Endodermal cell (in vitro differentiated cells): ENCODE results near the gene PPP1R12B. TPM values are rescaled to one million over a fixed set of nuclear protein-coding genes. Genes with fewer than 3 reads are reported as not detected.
"Not testable (repeated sequence)": the region's sequence is repeated elsewhere in the genome, so short reads cannot be mapped to it uniquely, and the experiment has no call there.

Experiments
- DNase-seq: peaks from one replicate; pipeline ENCODE4 v3.0.0-alpha.2; 2017
- H3K27ac ChIP-seq: 2 replicates; pipeline ENCODE4 v1.5.1; 2013; ENCODE audit warnings: mild to moderate bottlenecking, low read depth, low read length, moderate library complexity
- H3K27me3 ChIP-seq: 2 replicates; pipeline ENCODE4 v1.6.1; 2013; ENCODE audit warnings: mild to moderate bottlenecking, low read length, moderate library complexity; ENCODE audit not compliant: insufficient read depth, control insufficient read depth, poor library complexity, severe bottlenecking
- H3K36me3 ChIP-seq: 2 replicates; pipeline ENCODE4 v1.7.0; 2013; ENCODE audit warnings: mild to moderate bottlenecking, low read length, moderate library complexity; ENCODE audit not compliant: control insufficient read depth, insufficient read depth
- H3K4me1 ChIP-seq: one replicate; pipeline ENCODE4 v1.7.0; 2013; ENCODE audit warnings: low read length; ENCODE audit not compliant: control insufficient read depth, insufficient read depth
- H3K4me3 ChIP-seq: 2 replicates; pipeline ENCODE4 v1.5.1; 2013; ENCODE audit warnings: mild to moderate bottlenecking, low read length, moderate library complexity
- H3K9ac ChIP-seq: 2 replicates; pipeline ENCODE4 v1.6.1; 2013; ENCODE audit warnings: mild to moderate bottlenecking, low read length, moderate library complexity; ENCODE audit not compliant: poor library complexity, severe bottlenecking; ENCODE audit errors: extremely low read depth
- H3K9me3 ChIP-seq: 2 replicates; pipeline ENCODE4 v1.6.1; 2013; ENCODE audit warnings: mild to moderate bottlenecking, low read length, moderate library complexity; ENCODE audit not compliant: control insufficient read depth
- H3K27ac Mint-ChIP-seq: 2 replicates; pipeline ENCODE4 v1.8.0; 2020; ENCODE audit warnings: mixed read lengths
- H3K27me3 Mint-ChIP-seq: 2 replicates; pipeline ENCODE4 v1.8.0; 2021; ENCODE audit warnings: mild to moderate bottlenecking, mixed read lengths; ENCODE audit not compliant: insufficient read depth
- H3K36me3 Mint-ChIP-seq: 2 replicates; pipeline ENCODE4 v1.8.0; 2020; ENCODE audit warnings: low read depth, mixed read lengths
- H3K4me1 Mint-ChIP-seq: 2 replicates; pipeline ENCODE4 v1.8.0; 2020; ENCODE audit warnings: mixed read lengths
- H3K4me3 Mint-ChIP-seq: 2 replicates; pipeline ENCODE4 v1.8.0; 2020; ENCODE audit warnings: mild to moderate bottlenecking, moderate library complexity, mixed read lengths
- H3K9me3 Mint-ChIP-seq: 2 replicates; pipeline ENCODE4 v1.8.0; 2020; ENCODE audit warnings: mild to moderate bottlenecking, mixed read lengths
- WGBS, 2 experiments: methylation state at CpG; one replicate each; pipeline versions ENCODE4 v1.1.5 to v1.1.7; 2013; ENCODE audit warnings: missing lambda C conversion rate in 2 of 2, mixed read lengths in 1 of 2; ENCODE audit not compliant: insufficient coverage in 1 of 2, insufficient read length in 1 of 2; 5-methylcytosine and 5-hydroxymethylcytosine counted together
- total RNA-seq, 2 donors: library from RNA; stranded (reverse); fragmentation: NEBNext Ultra II Directional in 1 of 2; extraction: Animal tissue kit (Norgen Biotek cat#: 25700) in 1 of 2; gene quantifications; 2 replicates in 1 of 2; 3 replicates in 1 of 2; pipeline ENCODE4 v1.2.1, GENCODE V29; 2021
- TF ChIP-seq, protein P1 (sequence below): fragments of 200-600 bp; sonication (generic); conservative IDR thresholded peaks from 2 replicates; pipeline ENCODE4 v1.5.0; 2021; ENCODE audit warnings: antibody characterized with exemption, mild to moderate bottlenecking

Gene PPP1R12B
- total RNA-seq, 2 donors from 2014 or later: 19.2 to 20.3 TPM

- H3K27me3 ChIP-seq, H3K9ac ChIP-seq, H3K27ac Mint-ChIP-seq, H3K36me3 ChIP-seq, H3K27me3 Mint-ChIP-seq, DNase-seq, H3K4me3 Mint-ChIP-seq, H3K4me1 ChIP-seq, H3K9me3 ChIP-seq, H3K4me3 ChIP-seq, H3K9me3 Mint-ChIP-seq, H3K27ac ChIP-seq, H3K36me3 Mint-ChIP-seq: not testable (repeated sequence)
- H3K4me1 Mint-ChIP-seq: peaks cover 13% of the 10 kb centered on the region
- 87% methylated on average over 3 of the region's 3 CpGs for WGBS, 2 experiments
Observed at GRCh38 chr1:202545647-202546303, 197.3 kb downstream of the PPP1R12B start.

DNA sequence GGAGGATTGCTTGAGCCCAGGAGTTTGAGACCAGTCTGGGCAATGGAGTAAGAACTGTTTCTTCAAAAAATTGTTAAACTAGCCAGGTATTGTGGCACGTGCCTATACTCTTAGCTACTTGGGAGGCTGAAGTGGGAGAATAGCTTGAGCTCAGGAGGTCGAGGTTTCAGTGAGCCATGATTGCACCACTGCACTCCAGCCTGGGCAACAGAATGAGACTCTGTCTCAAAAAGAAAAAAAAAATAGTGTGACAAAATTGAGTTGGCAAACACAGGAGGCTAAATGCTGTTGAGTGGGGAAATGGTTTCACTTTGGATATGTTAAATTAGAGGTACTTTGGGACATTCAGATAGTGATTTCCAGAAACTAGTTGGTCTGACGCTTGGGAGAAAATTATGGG, 197.9 kb downstream of the PPP1R12B start:
- DNase-seq, H3K27me3 ChIP-seq, H3K36me3 Mint-ChIP-seq, H3K27ac Mint-ChIP-seq, H3K4me1 ChIP-seq, H3K4me3 ChIP-seq, H3K9me3 ChIP-seq, H3K27me3 Mint-ChIP-seq, H3K9me3 Mint-ChIP-seq, H3K36me3 ChIP-seq, H3K9ac ChIP-seq, H3K4me3 Mint-ChIP-seq, H3K27ac ChIP-seq: not testable (repeated sequence)
- peaks cover 11% of the 10 kb centered on the region for H3K4me1 Mint-ChIP-seq
- 93 to 97% methylated on average over 3 of the region's 3 CpGs for WGBS, 2 experiments

- DNase-seq, H3K36me3 ChIP-seq, H3K4me3 Mint-ChIP-seq, H3K9ac ChIP-seq, H3K36me3 Mint-ChIP-seq, H3K4me3 ChIP-seq, H3K27me3 Mint-ChIP-seq, H3K27ac Mint-ChIP-seq, H3K9me3 Mint-ChIP-seq, H3K27me3 ChIP-seq, H3K27ac ChIP-seq, H3K4me1 ChIP-seq, H3K9me3 ChIP-seq: not testable (repeated sequence)
- H3K4me1 Mint-ChIP-seq: peaks cover 15% of the 10 kb centered on the region
- WGBS, 2 experiments: 96% methylated on average over 2 of the region's 3 CpGs; no CpG with 5 or more reads in 1 of the 2 experiments
Observed at GRCh38 chr1:202546796-202547195, 198.3 kb downstream of the PPP1R12B start.

DNA sequence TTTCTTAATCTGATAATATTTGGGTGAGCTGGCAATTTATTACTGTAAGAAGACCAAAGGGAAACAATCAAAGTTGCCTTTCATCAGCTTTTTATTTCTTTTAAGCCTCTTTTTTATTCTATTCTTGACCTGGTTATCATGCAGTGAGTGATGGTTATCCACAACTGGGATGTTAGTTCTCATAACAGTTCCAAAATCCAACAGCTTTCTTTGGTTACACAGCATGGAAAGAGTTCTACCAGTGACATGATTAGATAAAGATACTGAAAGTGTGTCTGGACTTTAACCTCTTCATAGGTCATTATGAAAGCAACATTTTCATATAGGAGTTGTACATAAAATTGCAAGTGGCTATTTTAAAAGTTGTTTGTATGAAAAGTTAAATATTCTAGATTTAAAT, 198.7 kb downstream of the PPP1R12B start:
- Mint-ChIP-seq H3K4me1 (peaks cover 16% of the 10 kb centered on the region), H3K36me3 (peaks cover 3% of the 10 kb centered on the region), H3K4me3 (no peak overlapping the region), H3K27me3 (no peaks in the 10 kb centered on the region), H3K9me3 (no peaks in the 10 kb centered on the region), H3K27ac (no peak overlapping the region)
- Histone ChIP-seq H3K9ac (no peak overlapping the region), H3K4me3 (no peak overlapping the region), H3K27me3 (no peaks in the 10 kb centered on the region), H3K9me3 (no peaks in the 10 kb centered on the region), H3K36me3 (no peaks in the 10 kb centered on the region), H3K27ac (no peak overlapping the region), H3K4me1 (no peaks in the 10 kb centered on the region)
- TF ChIP-seq, protein P1, sequence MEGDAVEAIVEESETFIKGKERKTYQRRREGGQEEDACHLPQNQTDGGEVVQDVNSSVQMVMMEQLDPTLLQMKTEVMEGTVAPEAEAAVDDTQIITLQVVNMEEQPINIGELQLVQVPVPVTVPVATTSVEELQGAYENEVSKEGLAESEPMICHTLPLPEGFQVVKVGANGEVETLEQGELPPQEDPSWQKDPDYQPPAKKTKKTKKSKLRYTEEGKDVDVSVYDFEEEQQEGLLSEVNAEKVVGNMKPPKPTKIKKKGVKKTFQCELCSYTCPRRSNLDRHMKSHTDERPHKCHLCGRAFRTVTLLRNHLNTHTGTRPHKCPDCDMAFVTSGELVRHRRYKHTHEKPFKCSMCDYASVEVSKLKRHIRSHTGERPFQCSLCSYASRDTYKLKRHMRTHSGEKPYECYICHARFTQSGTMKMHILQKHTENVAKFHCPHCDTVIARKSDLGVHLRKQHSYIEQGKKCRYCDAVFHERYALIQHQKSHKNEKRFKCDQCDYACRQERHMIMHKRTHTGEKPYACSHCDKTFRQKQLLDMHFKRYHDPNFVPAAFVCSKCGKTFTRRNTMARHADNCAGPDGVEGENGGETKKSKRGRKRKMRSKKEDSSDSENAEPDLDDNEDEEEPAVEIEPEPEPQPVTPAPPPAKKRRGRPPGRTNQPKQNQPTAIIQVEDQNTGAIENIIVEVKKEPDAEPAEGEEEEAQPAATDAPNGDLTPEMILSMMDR: no peak
- DNase-seq: no peak

GRCh38 chr1:202550088-202550487, 201.6 kb downstream of the PPP1R12B start:
- not testable (repeated sequence) for H3K9ac ChIP-seq, H3K27me3 ChIP-seq, H3K9me3 Mint-ChIP-seq, H3K4me1 ChIP-seq, H3K27ac Mint-ChIP-seq, H3K36me3 Mint-ChIP-seq, H3K27ac ChIP-seq, H3K9me3 ChIP-seq, DNase-seq, H3K4me3 Mint-ChIP-seq, H3K4me3 ChIP-seq, H3K27me3 Mint-ChIP-seq, H3K36me3 ChIP-seq
- 85 to 100% methylated on average over 1 of the region's 1 CpG for WGBS, 2 experiments
- peaks cover 36% of the 10 kb centered on the region for H3K4me1 Mint-ChIP-seq
